NCI-H128 (cell line): ENCODE results near the gene GMPPA.

Experiments used
- DNase-seq: peaks from one replicate; lab custom pipeline; 2025; ENCODE audit not compliant: unreplicated experiment; lab: John Stamatoyannopoulos, UW

GMPPA gene

GRCh38 chr2:219484343-219485200, 14.1 kb upstream of the GMPPA start:
- DNase-seq, result no peak

DNA sequence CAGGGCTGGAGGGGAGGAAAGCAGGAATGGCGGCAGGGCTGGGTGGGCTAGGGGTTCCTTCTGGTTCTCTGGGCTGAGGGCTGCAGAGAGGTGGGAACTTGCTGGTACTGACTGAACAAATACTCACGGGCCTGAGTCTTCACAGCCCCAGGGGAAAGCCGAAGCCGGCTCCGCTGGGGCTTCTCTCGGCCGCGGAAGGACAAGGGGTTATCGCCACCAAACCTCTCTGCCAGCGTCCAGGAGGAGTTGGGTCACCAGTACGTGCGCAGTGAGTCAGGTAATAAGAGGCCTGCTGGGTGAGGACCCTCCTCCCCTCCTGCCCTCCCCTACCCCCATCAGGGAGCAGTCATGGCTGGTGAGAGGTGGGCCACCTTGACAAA, 13.5 kb upstream of the GMPPA start:
- no peak for DNase-seq

GRCh38 chr2:219486380-219486959, 12.2 kb upstream of the GMPPA start:
- no peak for DNase-seq

- no peak for DNase-seq
Observed at GRCh38 chr2:219488149-219488843, 10.4 kb upstream of the GMPPA start.

DNA sequence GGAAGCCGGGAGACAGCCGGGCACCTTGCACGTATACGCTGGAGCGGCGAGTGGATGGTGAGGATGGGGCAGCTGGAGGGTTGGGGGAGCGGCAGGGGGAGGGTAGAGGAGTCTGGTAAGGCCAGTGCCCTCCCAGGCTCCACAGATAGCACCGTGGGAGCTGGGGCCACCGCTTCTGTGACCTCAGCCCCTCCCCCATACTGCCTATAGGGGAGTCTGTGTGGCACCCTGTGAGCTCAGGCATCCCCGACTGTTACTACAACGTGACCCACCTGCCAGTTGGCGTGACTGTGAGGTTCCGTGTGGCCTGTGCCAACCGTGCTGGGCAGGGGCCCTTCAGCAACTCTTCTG, 9.9 kb upstream of the GMPPA start:
- no peak for DNase-seq

DNA sequence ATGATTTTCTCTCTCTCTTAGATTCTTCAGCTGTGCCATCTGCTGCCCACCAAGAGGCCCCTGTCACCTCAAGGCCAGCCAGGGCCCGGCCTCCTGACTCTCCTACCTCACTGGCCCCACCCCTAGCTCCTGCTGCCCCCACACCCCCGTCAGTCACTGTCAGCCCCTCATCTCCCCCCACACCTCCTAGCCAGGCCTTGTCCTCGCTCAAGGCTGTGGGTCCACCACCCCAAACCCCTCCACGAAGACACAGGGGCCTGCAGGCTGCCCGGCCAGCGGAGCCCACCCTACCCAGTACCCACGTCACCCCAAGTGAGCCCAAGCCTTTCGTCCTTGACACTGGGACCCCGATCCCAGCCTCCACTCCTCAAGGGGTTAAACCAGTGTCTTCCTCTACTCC, 9.4 kb upstream of the GMPPA start:
- no peak for DNase-seq

GRCh38 chr2:219490186-219490585, 8.5 kb upstream of the GMPPA start:
- DNase-seq, result no peak

- DNase-seq, result no peak
Observed at GRCh38 chr2:219490600-219491130, 8.0 kb upstream of the GMPPA start.

GRCh38 chr2:219491278-219491963, 7.3 kb upstream of the GMPPA start:
- no peak for DNase-seq

- DNase-seq, result no peak
Observed at GRCh38 chr2:219492575-219492974, 6.1 kb upstream of the GMPPA start.

DNA sequence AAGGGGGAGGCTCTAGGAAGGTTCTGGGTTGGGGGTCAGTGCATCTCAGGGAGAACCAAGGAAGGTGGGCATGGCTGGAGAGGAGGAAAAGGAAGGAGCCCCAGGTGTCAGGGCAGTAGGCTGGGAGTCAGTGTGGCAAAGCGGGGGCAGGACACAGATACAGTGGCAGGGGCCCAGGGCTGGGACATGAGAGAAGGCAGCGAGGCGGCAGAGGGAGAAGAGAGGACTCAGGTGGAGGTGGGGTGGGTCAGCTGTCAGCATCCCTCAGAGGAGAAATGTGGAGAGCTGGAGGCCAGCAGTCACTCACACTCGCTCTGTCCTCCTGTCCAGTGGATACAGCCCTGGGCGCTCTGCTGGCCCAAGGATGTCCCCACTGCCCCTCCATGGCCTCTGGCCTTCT, 5.6 kb upstream of the GMPPA start:
- no peak for DNase-seq

GRCh38 chr2:219494952-219495530, 3.6 kb upstream of the GMPPA start:
- no peak for DNase-seq

- DNase-seq, result no peak
Observed at GRCh38 chr2:219495531-219496122, 3.1 kb upstream of the GMPPA start.

DNA sequence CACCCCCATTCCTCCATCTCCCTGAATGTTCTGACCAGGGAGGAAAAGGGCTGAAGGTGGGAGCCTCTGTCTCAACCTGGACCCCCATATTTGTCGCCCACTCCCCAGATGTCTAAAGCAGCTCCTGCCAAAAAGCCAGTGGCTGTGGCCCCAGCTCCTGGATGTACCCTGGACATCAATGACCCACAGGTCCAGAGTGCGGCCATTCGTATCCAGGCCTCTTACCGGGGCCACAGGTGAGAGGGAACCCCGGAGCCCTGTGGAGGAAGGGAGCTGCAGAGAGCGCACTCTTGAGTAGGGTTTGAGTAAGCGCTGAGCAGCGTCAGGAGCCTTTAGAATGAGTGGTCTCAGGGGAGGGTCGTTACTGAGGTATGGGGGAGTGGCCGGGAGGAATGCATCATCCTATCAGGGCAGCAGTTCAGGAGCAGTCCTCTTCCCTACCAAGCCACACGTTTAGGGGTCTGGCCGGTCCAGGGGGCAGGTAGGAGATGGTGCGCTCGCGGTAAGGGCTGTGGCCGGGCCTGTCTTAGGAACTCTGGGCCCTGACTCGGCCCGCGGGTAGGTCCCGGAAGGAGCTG, 2.4 kb upstream of the GMPPA start:
- DNase-seq, result no peak

- no peak for DNase-seq
Observed at GRCh38 chr2:219496825-219497494, 1.7 kb upstream of the GMPPA start.

- DNase-seq, result no peak
Observed at GRCh38 chr2:219497495-219498279, 1.0 kb upstream of the GMPPA start.

- no peak for DNase-seq
Observed at GRCh38 chr2:219499058-219499307, 292 bp downstream of the GMPPA start.

- DNase-seq, result no peak
Observed at GRCh38 chr2:219499555-219499954, 864 bp downstream of the GMPPA start.

GRCh38 chr2:219500135-219500534, 1.4 kb downstream of the GMPPA start:
- no peak for DNase-seq
